Measurements from ENCODE around the gene CST6.
"Not testable (repeated sequence)": the region's sequence is repeated elsewhere in the genome, so short reads cannot be mapped to it uniquely, and the experiment has no call there.

Gene CST6

DNA sequence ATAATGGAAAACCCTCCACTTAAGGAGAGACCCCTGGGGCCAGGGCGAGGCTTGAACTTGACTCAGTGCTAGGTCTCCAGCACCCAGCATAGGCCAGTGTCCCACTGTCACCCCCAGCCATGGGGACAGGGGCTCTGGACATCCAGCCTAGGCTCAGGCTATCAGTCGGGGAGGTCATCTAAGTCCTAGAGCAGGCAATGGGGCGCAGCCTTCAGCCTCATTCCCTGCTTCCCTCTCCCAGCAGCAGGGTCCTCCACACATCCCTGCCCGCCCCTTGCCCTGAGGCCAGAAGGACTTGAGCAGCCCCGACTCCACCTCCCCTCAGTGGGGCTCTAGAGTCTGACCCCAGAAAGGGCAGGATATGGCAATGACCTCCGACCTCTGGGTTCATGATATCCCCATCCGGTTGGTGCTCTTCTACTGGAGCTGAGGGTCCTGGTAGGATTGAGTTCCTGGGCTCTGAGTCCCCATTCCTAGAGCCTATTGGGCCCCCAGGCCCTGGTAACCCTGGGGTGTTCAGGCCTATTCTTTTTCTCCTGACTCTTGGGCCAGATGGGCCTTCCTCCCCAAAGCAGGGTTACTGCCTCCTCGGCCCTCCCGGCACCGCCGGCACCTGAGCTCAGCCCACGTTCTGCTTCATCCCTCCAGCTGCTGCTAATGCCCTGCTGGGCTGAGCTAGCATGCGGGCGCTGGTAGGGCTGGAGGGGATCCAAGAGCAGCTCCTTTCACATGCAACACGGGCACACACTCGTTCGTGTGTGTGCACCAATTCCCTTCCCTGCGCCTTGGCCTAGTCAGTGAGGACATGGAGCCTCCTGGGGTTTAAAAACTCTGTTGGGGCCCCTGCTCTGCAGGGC, 4.4 kb downstream of the CST6 start:
- DNase-seq: no peak

DNA sequence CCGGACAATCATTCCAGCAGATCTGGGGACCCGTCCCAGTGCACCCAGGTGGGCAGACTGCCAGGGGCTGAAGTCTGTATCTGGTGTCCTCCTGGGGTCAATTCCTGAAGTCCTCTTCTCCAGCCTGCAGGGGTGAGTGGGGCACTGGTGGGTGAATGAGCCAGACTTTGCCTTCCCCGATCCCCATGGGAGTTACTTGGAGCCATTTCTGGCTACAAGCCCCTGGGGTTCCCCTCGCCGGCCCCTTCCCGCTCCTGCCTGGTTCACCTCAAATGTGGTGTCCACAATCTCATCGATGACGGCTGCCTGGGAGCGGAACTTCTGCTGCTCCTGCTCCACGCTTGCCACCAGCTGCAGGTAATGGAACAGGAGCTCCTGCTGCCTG, 5.0 kb downstream of the CST6 start:
- no peak for DNase-seq

DNA sequence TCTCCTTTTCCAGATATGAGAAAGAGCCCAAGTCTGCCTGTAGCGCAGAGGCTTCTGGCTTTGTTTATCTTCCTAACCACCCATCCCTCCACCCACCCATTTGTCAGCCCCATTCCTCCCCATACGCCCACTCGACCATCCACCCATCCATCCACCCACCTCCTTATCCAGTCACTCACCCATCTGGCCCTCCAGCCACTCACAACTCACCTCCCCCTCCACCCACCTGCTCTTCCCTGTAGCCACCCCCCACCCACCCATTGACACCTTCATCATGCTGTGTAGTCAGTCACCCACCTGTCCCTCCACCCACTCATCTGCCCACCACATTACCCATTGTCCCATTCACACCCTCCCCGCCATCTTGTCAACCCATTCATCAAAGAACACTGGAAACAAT, 5.5 kb downstream of the CST6 start:
- DNase-seq: peak; percentile 37

DNA sequence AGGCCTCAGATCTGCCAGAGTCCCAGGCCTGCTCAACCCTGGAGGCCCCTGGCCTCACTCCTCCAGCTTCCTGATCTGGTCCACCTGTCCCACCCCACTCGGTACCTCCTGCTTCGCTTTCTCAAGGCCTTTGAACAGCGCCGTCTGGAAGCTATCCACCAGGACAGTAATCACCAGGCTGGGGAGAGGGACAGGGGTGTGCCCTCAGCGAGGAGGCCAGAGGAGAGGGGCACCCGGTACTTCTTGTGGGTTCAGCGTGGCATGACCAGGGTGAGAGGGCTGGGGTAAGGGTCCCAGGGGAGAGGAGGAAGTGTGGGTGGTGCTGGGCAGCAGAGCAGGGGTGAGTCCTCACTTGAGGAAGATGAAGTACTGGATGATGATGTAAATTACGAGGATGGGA, 8.4 kb downstream of the CST6 start:
- no peak for DNase-seq

DNA sequence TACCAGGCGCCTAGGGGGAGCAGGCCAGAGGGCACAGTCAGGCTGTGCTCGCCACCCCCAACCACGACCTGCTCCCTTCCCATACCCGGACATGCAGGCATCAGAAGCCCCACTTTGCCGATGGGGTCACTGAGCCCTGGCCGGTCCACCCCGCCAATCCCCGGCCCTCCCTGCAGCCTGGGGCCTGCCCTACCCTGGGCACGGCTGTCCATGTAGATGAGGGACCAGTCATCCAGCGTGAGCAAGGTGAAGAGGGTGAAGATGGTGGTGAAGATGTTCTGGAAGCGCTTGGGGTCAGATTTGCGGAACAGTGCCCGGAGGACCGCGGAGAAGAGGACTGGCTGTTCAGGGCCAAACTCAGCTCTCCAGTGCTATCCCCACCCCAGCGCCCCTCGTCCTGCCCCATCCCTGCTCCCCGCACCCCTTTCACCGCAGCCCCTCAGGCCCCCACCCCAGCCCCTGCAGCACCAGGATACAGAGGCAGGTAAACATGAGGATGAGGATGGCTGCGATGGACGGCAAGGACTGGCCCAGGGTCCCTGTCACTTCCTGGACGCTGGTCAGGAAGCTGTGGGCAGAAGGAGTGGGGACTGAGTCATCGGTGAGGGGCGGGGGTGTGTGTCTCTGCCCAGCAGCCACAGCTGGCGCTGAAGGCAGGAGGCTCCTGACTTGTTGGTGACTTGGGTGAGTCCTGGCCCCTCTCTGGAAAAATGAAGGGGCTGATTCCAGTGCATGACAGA, 9.0 kb downstream of the CST6 start:
- no peak for DNase-seq

DNA sequence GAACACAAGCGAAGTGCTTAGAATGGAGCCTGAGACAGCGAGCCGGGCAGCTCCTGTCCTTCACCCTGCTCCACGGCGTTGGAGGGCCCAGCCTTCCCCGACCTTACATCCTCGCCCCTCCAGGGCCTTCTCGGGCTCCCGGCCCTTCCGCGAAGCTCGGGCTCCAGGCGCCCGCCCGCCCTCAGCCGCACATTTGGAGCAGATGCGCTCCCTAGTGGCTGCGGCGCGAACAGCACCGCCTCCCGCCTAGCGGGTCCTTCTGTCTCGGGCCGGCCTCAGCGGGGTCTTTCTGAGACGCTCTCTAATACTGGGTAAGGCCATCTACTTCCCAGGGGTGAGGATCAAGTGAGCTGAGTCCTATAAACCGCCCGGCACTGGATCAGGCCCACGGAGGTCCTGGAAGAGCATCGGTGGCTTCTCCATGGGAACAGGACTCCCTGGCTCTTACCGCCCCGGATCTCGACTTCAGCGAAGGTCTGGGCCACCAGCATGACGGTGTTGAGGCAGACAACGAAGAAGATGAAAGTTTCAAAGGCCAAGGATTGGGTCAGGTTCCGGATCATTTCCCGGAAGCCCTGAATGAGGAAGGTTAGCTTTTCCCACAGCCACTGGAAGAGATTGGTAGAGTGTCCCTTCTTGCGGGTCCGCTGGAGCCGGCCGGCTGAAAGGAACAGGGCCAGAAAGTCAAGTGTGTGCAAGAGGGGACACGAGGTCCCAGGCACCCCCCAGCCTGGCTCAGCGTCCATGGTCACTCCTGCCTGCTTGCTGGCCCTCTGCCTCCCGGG, 10.8 kb downstream of the CST6 start:
- peak; percentile 78 for DNase-seq

DNA sequence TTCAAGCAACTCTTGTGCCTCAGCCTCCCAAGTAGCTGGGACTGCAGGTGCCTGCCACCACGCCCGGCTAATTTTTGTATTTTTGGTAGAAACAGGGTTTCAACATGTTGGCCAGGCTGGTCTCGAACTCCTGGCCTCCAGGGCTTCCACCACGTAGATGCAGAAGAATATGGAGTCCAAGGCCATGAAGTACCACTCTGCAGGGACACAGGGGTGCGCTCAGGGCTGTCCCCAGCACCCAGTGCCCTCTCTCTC, 11.3 kb downstream of the CST6 start:
- not testable (repeated sequence) for DNase-seq

DNA sequence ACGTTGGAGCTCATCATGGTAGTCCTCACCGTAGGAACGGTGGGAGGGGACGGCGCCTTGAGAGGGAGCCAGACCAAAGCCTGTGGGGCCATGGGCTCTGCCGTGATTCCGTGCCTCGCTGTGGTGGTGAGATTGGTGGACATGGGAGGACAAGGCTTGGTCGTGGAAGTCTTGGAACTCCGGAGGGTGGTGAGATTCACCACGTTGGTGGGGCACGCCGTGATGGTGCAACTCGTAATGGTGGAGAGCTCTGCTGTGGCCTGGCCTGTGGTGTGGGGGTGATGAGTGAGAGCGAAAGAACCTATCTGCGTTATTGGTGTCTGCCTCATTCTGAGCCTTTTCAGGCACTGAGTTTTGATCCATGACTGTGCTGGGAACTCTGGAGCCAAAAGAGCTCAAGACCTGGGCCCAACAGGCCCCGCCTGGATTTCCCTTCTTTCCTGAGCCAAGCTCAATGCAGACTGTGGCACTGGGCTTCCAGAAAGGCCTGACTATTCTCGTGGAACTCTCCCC, 14.3 kb downstream of the CST6 start, which contains the start of gene CATSPER1:
TSS of gene CATSPER1 (minus strand) at position 463 of the 513 bp plus-strand sequence. CDS start at position 363, 100 bp downstream.
- no peak for DNase-seq

DNA sequence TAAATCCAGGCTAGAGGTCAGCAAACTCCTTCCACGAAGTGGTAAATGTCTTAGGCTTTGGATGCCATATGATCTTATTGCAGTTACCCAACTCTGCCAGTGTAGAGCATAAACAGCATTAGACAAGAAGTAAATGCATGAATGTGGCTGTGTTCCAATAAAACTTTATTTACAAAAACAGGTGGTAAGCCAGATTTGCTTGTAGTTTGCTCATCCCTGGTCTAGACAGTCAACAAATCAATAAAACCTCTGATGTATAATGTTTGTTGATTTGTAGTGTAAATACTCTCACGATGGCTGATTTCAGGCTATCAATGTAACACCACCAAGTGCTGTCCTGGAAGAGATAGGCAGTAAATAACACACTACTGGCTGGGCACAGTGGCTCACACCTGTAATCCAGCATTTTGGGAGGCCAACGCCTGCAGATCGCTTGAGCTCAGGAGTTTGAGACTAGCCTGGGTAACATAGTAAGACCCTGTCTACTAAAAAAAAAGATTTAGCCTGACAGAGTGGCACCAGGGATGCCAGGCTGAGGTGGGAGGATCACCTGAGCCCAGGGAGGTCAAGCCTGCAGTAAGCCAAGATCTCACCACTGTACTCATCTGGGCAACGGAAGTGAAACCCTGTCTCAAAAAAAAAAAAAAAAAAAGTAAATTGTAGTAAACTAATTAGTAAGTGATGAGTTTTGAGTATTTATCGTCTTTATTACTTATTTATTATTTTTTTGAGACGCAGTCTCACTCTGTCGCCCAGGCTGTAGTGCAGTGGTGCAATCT, 21.3 kb downstream of the CST6 start:
- no peak for DNase-seq

DNA sequence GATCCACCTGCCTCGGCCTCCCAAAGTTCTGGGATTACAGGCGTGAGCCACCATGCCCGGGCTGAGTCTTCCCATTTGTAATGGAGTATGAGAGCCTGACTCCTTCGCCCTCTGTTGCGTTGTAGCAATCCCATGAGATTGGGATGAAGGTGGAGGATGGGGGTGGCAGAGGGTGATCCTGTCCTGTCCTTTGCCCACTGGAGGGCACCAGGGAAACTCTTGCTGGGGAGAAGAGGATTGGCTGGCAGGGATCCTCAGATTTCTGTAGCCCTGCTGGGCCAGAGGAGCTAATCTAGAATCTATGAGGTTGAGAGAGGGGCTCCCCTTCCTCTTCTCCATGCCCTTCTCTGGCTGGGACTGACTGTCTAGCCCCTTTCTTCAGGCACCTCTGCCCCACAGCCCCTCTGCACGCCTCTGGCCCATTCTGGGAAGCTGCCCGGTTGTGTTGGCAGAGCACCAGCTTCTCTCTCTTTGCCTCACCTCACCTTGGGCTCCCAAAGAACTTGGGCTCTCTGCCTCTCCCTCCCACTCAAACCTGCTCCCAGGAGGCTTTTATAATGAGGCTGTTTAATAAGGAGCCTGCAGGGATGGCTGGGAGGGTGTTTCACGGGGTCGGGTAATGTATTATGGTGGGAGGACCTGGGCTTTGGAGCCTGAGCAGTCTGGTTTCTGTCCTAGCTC, 24.0 kb downstream of the CST6 start:
- DNase-seq: peak; percentile 47

DNA sequence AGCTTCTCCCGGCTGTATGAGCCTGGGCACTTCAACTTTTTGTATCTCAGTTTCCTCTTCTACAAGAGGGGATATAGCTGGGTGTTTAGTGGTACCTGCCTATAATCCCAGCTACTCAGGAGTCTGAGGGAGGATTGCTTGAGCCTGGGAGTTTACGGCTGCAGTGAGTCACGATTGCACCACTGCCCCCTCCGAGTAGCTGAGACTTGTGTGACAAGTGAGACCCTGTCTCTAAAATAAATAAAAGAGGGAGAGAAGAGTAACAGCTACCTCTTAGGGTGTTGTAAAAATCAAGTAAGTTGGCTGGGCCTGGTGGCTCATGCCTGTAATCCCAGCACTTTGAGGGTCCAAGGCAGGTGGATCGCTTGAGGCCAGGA, 24.5 kb downstream of the CST6 start:
- no peak for DNase-seq

DNA sequence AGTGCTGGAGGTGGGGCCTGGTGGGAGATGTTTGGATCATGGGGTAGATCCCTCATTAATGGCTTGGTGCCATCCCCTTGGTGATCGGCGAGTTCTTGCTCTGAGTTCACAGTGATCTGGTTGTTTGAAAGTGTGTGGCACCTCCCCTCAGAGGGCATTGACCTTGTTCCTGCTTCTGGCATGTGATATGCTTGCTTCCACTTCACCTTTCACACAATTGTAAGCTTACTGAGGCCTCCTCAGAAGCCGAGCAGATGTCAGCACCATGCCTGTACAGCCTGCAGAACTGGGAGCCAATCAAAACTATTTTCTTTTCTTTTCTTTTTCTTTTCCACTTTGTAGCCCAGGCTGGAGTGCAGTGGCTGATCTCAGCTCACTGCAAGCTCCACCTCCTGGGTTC, 25.5 kb downstream of the CST6 start:
- DNase-seq: no peak

DNA sequence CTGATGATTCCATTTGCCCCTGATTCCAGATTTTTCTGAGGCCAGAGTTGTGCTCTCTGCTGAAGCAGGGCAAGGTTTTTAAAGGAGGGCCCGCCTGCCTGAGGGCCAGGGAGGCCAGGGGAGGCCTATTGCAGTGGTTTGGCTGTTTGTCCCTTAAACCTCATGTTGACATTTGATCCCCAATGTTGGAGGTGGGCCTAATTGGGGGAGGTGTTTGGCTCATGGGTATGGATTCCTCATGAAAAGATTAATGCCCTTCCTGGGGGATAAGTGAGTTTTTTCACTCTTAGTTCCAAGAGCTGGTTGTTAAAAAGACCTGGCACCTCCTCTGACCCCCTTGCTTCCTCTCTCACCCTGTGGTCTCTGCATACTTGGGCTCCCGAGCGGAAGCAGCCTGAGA, 28.0 kb downstream of the CST6 start:
- no peak for DNase-seq

DNA sequence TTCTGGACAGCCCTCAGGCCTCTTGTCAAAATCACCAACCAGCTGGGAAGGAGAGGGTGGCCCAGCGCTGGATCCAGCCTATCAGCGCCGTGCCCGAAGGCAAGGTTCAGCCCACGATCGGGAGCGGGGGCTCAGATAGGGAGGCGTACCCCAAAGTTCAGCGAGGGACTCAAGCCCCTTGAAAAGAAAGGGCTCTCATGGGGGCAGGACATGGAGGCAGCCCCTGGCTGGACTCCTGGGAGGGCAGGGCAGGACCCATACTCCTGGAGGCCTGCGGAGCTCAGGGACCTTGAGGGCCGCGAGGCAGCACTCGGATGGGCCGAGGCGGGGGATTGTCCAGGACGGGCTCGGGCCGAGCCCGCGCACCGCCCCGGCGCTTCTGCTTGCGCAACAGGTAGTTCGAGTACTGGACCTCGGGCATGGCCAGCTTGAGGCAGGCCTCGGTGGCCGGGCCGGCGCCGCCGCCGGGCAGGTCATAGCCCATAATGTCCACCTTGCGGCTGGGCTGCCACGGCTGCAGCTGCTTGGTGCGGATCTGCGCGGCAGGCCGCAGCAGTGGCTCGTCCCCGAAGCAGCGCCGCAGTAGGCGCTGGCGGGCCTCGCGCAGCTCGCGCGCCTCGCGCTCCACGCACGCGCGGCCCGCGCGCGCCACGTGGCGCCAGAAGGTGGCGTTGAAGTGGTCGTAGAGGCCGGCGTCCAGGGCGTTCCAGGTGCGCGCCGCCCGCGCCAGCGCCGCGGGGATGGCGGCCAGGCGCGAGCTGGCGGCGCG, 30.6 kb downstream of the CST6 start:
- DNase-seq: no peak

DNA sequence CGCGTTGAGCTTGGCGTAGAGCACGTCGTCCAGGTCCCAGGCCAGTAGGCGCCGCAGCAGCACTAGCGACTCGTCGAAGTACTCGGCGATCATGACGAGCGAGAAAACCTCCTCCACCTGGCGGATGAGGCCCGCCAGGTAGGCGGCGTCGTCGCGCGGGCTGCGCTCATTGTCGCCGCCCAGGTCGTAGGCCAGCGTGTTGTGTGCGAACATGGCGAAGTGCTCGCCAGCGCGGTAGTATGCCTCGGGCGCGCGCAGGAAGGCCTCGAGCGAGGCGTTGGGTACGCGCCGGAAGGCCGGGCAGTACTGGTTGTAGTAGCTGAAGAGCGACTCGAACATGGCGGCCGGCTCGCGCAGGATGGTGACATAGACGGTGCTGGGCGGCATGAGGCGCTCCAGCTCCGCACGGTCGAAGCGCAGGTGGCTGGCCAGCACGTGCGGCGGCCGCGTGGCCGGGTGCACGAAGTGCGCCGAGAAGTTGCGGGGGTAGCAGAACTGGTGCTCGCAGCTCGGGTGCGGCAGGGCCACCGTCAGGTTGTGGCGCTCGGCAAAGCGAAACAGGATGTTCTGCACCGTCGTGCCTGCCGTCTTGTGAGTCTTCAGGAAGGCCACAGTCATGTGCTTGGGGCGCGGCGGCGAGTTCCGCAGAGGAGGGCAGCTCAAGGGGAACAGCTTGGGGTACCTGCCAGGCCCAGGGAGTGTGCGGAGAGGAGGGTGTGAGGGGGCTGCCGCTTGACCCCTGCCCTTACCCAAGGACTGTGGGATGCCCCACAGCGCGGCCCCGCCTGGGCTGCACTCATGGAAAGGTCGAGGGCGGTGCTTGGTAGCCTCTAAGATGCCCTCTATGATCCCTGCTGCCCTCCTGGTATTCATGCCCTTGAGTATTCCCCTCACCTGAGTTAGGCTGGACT, 31.4 kb downstream of the CST6 start:
- DNase-seq: no peak

DNA sequence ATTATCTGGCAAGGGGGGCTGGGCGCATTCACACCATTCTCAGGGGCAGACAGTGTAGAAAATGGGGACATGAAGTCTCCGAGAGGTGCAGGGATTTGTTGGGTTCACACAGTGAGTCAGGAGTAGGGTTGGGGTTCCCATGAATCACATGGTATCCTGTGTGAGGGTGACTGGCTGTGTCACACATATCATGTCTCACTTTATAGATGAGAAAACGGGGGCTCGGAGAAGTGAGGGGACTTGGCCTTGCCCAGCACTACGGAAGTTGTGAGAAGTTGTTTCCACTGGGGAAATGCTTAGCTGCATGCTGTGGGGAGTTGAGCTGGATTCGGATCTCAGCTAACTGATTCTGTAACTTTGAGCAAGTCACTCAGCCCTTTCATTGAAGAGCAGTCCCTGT, 32.9 kb downstream of the CST6 start:
- DNase-seq: no peak

DNA sequence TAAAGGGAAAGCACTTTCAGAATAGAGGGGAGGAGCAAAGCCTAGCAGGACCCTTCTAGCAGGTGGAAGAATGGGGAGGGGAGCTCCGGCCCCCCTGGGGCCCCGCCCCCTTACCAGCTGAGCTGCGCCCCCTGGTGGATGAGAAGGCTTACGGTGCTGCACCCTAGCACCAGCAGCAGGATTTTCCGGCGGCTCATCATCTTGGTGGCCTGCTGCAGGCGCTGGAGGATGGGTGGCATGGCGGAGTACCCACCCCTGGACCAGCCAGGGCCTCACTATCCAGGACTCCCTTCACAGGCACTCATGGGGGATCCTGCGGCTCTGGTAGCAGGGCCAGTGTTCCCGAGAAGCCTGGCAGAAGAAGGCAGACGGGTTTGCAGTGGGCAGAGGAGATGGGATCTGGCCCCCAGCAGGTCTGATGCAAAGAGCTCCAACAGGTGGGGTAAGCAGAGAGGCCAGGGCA, 33.4 kb downstream of the CST6 start:
- DNase-seq: peak; percentile 90

DNA sequence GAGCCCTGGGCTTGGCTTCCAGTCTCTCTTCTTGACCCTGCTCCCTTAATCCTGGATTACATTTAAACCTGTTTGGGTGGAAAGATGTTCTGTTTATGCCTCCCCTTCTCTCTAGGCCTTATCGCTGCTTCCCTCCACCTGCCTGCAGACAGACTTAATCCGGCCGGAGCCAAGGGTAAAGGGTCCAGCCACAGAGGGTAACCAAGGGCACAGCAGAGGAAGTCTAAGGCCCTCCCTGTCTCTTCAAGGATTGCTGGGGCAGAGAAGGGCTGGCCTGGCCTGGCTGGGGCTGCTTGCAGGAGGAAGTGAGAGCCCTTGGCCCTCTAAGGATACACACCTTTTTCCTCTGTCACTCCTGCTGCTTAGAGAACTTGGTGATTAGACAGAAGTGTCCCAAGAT, 35.1 kb downstream of the CST6 start:
- DNase-seq: no peak

DNA sequence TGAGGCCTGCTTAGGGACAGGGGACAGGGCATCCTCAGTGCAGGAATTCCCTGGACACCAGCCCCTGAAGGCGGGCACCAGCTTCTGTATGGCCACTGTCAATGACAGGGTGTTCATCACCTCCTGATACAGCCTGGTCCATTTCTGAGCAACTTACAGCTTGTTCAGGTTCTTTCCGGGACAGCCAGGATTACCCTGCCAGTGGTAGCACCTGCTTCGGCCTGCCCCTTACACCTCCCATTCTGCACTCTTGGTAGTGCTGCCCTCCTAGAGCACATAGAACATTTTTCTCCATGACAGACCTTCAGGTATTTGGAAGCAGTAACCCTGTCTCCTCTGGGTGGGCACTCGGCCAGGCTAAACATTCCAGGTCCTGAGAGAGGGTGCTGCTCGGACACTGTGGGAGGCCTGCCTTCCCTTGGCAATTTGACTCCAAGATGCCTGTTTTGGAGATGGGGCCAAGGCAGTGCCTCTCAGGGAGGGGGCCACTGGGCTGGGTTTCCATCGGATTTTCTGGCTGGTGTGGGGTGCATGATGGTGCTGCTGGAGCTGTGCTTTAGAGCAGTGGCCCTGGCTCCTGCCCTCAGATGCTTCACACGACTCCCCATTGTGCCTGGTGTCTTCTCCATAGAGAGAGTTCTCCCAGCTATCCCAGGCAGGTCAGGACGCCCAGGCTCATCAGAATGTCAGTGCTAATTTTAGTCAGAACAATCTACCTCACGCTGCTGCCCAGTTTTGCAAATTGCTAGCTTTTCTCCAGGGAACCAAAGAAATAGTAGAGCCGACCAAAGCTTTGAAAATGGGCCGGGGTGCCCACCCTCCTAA, 35.9 kb downstream of the CST6 start:
- DNase-seq: no peak
